A673 (cell line): ENCODE measurements around the gene FUBP1. TPM values are rescaled to one million over a fixed set of nuclear protein-coding genes. Genes with fewer than 3 reads are reported as not detected.
"Not testable (repeated sequence)": the region's sequence is repeated elsewhere in the genome, so short reads cannot be mapped to it uniquely, and the experiment has no call there.

Experiments used
- BruUV-seq: library from RNA; stranded (reverse); fragments of 400-500 nt; replicated peaks from 2 replicates; lab custom pipeline; 2021; lab: Mats Ljungman, UMichigan
- CTCF ChIA-PET: fragments of 300-600 bp; sonication (Branson Sonifier 250); formaldehyde crosslinking; loops from one replicate; lab custom pipeline; 2022; ENCODE audit warnings: antibody characterized with exemption; lab: Charles Lee
- POLR2A ChIA-PET: fragments of 300-600 bp; sonication (Branson Sonifier 250); formaldehyde crosslinking; loops from one replicate; lab custom pipeline; 2022; ENCODE audit warnings: antibody characterized with exemption; ENCODE audit not compliant: low non-redundant PET; lab: Charles Lee
- DNase-seq: peaks from one replicate; pipeline ENCODE4 v3.0.0-alpha.2; 2015; ENCODE audit warnings: low spot score
- H3K27ac ChIP-seq: fragments of 200-600 bp; sonication (generic); 2 replicates; pipeline ENCODE4 v1.5.1; 2016; ENCODE audit warnings: mixed run types, low read depth, mild to moderate bottlenecking, mixed read lengths, antibody characterized with exemption, low read length; ENCODE audit not compliant: poor library complexity, severe bottlenecking
- H3K27me3 ChIP-seq: fragments of 200-600 bp; sonication (generic); replicated peaks from 2 replicates; pipeline ENCODE4 v1.6.1; 2017; ENCODE audit warnings: mixed run types, low read depth, mild to moderate bottlenecking, mixed read lengths, antibody characterized with exemption, low read length; ENCODE audit not compliant: insufficient read depth, poor library complexity
- H3K36me3 ChIP-seq: fragments of 200-600 bp; sonication (generic); 2 replicates; pipeline ENCODE4 v1.6.1; 2016; ENCODE audit warnings: mixed run types, mild to moderate bottlenecking, mixed read lengths, antibody characterized with exemption, low read length; ENCODE audit not compliant: insufficient read depth, poor library complexity, severe bottlenecking
- H3K4me1 ChIP-seq: fragments of 200-600 bp; sonication (generic); 2 replicates; pipeline ENCODE4 v1.6.1; 2017; ENCODE audit warnings: mixed run types, mild to moderate bottlenecking, mixed read lengths, antibody characterized with exemption, low read length; ENCODE audit not compliant: insufficient read depth, poor library complexity, severe bottlenecking
- H3K4me3 ChIP-seq: fragments of 200-600 bp; sonication (generic); 2 replicates; pipeline ENCODE4 v1.5.1; 2016; ENCODE audit warnings: low read depth, mixed run types, mild to moderate bottlenecking, mixed read lengths, low read length; ENCODE audit not compliant: poor library complexity, severe bottlenecking
- H3K9me3 ChIP-seq: fragments of 200-600 bp; sonication (generic); 2 replicates; pipeline ENCODE4 v1.6.1; 2016; ENCODE audit warnings: mixed run types, low read depth, mild to moderate bottlenecking, mixed read lengths, antibody characterized with exemption, low read length; ENCODE audit not compliant: poor library complexity, severe bottlenecking
- CTCF ChIP-seq: fragments of 300-800, 200-600 bp; sonication (generic); conservative IDR thresholded peaks from 2 replicates; pipeline ENCODE4 v1.5.1; 2017; ENCODE audit warnings: low read depth, mild to moderate bottlenecking, antibody characterized with exemption, low read length, moderate library complexity, mixed read lengths
- EZH2 ChIP-seq: fragments of 200-600 bp; sonication (generic); IDR thresholded peaks from 2 replicates; pipeline ENCODE4 v1.6.1; 2017; ENCODE audit warnings: borderline replicate concordance, low read depth, mild to moderate bottlenecking, mixed read lengths, antibody characterized with exemption, low read length; ENCODE audit not compliant: poor library complexity, severe bottlenecking
- intact Hi-C: fragments of 100-400 bp; cut with micrococcal nuclease; formaldehyde crosslinking; loops from one replicate; pipeline ENCODE4 v1.10.0; 2022; ENCODE audit not compliant: unreplicated experiment
- total RNA-seq: library from RNA; stranded (reverse); gene quantifications from 2 replicates; pipeline ENCODE4 v1.2.3, GENCODE V29; 2021

FUBP1 gene
- total RNA-seq, 1 experiment from 2014 or later: 213 TPM

DNA sequence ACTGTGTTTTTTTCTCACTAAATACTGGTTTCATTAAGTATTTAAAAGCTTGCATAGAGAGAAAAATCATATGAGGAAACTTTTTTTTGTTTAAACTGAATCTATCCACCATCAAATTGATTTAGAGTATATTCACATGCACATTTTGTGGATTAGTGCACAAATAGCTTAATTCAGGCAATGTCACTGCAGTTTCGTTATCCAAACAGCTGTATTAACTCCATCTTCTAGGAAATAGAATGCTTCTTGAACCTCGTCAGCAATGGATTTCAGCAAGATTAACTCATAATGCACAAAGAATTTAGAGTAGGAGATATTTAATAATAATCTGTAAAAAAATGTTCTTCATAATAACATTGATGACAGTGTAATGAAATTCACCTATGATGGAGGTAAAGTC is 52.9 kb downstream of the FUBP1 start:
- TF ChIP-seq EZH2 (no peak), CTCF (no peak)
- no peak for DNase-seq
- no peaks in the 10 kb centered on the region for H3K36me3 ChIP-seq
- ChIA-PET POLR2A (no interaction called here), CTCF (no interaction called here)
- BruUV-seq: no TSS peak
- peak overlapping the region; percentile 17 for H3K4me3 ChIP-seq
- no peaks in the 10 kb centered on the region for H3K4me1 ChIP-seq
- H3K9me3 ChIP-seq: no peaks in the 10 kb centered on the region
- H3K27me3 ChIP-seq: no peaks in the 10 kb centered on the region
- H3K27ac ChIP-seq: no peak overlapping the region
- intact Hi-C loops: no loop called here

GRCh38 chr1:77925518-77925917 is 53.4 kb downstream of the FUBP1 start:
- no peaks in the 10 kb centered on the region for H3K36me3 ChIP-seq
- CTCF ChIA-PET: no interaction called here

GRCh38 chr1:77918918-77919317 is 60.0 kb downstream of the FUBP1 start:
- DNase-seq, H3K36me3 ChIP-seq, H3K27me3 ChIP-seq, H3K4me3 ChIP-seq, BruUV-seq, H3K9me3 ChIP-seq, H3K4me1 ChIP-seq, CTCF ChIA-PET, POLR2A ChIA-PET, H3K27ac ChIP-seq: not testable (repeated sequence)
- intact Hi-C loops: loop anchor here (10.0 kb wide), 1 partner anchor 196 kb away; no protein-coding TSS in a partner anchor

More at GRCh38 chr1:77925518-77925917, 53.4 kb downstream of the FUBP1 start:
- Histone ChIP-seq H3K9me3 (no peaks in the 10 kb centered on the region), H3K27ac (no peak overlapping the region), H3K27me3 (no peaks in the 10 kb centered on the region), H3K4me3 (no peak overlapping the region), H3K4me1 (no peaks in the 10 kb centered on the region)
- BruUV-seq: no TSS peak
- no peak for DNase-seq
- TF ChIP-seq EZH2 (no peak), CTCF (no peak)
- intact Hi-C loops: no loop called here
- POLR2A ChIA-PET: no interaction called here

DNA sequence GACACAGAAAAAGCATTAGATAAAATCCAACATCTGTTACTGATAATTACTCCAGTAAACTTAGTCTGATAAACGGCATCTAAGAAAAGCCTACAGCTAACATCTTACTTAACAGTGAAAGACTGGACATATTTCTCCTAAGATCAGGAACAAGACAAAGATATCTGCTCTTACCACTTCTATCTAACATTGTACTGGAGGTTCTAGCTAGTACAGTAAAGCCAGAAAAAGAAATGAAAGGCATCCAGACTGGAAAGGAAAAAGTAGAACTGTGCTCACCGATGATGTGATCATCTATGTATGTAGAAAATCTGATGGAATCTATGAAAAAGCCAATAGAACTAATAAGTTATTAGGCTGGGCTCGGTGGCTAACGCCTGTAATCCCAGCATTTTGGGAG is 68.8 kb downstream of the FUBP1 start:
- Histone ChIP-seq H3K27me3 (no peaks in the 10 kb centered on the region), H3K27ac (no peak overlapping the region), H3K4me1 (no peaks in the 10 kb centered on the region), H3K36me3 (no peaks in the 10 kb centered on the region), H3K9me3 (no peaks in the 10 kb centered on the region), H3K4me3 (no peak overlapping the region)
- no peak for TF ChIP-seq CTCF
- TF ChIP-seq EZH2: no peak
- POLR2A ChIA-PET: no interaction called here
- CTCF ChIA-PET: no interaction called here
- BruUV-seq: no TSS peak
- intact Hi-C loops: loop anchor here (10.0 kb wide), 1 partner anchor 205 kb away; no protein-coding TSS in a partner anchor
- no peak for DNase-seq
